NCI-H146 treated with DMSO at 0.1 percent for 48 hours (cell line): ENCODE measurements around the gene FOXB1.
A peak's percentile ranks its signal among the peaks of the same experiment; 100 is the strongest.

Experiments used
- DNase-seq: peaks from one replicate; lab custom pipeline; 2025; ENCODE audit not compliant: unreplicated experiment; lab: John Stamatoyannopoulos, UW

Gene FOXB1

DNA sequence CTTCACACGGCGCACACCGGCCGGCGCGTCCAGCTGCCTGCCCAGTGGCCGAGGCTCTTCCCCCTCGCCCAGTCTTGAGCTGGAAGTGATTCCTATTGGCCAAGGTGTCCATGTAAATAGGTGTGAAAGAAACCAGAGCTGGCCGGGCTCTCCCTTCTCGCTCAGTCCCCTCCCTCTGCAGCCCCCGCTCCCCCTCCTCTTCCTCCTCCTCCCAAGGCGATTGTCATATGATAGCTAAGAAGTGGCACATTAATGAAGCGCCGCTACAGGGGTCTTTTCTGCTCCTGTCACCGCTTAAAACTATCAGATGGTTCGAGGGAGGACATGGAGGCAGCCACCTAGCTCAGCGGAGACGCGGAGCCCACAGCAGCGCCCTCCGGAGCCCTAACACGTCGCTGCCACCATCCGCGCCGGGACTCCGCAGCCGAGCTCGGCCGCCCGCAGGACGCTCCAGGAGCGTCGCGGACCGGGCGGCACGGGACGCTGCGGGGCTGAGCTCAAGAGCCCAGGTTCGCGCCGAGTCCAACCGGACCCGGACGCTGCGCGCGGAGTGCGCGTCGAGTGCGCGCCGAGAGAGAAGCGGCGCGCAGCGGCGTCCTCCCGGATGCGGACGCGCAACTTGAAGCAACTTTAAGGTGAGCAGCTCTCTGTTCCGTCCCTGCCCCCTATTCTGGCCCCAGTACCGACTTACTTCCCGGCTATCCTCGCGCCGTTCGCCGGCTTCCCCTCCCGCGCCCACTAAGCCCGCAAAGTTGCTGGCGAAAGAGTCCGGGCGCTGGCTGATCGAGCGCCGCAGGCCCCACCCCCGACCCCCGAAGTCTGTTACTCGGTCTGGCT, at the start of gene FOXB1:
Gene FOXB1, plus strand, starts transcription at position 303 of the 837 bp plus-strand sequence. CDS start 653 bp downstream, outside the sequence.
- peak; percentile 81 for DNase-seq

DNA sequence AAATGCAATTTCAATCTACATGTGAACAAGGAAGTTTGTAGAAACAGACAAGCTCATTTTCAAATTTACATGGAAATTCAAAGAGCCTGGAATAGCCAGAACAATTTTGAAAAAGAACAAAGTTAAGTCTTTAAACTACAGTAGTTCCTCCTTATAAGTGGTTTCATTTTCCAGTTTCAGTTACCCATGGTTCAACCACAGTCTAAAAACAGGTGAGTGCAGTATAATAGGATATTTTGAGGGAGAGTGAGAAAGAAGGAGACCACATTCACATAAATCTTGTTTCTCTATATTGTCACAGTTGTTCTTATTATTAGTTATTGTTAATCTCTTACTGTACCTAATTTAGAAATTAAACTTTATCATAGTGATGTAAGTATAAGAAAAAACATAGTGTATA, 45.8 kb upstream of the FOXB1 start:
- DNase-seq = no peak

DNA sequence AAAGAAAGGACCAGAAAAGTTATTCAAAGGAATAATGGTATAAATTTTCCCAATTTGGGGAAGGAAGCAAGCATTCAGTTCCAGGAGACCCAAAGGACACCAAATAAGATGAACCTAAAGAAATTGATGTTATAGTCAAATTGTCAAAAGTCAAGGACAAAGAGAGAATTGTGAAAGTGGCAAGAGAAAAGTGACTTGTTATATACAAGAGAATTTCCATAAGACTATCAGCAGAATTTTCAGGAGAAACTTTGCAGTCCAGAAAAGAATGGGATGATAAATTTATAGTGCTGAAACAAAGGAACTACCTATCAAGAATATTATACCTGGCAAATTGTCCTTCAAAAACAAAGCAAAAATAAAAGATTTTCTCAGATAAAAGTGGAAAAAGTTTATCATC, 43.8 kb upstream of the FOXB1 start:
- no peak for DNase-seq

DNA sequence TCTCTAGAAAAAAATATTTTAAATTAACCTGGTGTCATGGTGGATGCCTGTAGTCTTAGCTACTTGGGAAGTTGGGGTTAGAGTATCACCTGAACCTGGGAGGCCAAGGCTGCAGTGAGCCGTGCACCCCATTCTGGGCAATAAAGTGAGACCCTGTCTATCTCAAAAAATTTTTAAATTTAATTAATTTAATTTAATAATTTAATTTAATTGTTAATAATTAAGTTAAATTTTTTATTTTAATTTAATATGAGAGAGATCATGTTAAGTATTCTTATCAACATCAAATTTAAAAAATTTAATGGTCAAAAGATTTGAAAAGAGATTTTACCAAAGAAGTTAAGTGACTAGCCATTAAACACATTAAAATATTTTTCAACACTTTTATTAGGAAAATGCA, 40.8 kb upstream of the FOXB1 start:
- no peak for DNase-seq

DNA sequence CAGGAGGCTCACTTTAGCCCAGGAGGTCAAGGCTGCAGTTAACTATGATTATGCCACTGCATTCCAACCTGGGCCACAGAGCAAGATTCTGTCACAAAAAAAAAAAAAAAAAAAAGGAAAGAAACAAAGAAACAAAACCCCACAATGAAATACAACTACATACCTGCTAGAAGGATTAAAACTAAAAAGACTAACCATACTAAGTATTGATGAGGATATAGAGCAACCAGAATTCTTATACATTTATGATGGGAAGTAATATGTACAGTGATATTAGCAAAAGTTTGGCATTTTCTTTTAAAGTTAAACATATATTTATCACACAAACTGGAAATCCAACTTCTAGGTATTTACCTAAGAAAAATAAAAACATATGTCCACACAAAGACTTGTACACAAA, 40.2 kb upstream of the FOXB1 start:
- no peak for DNase-seq

DNA sequence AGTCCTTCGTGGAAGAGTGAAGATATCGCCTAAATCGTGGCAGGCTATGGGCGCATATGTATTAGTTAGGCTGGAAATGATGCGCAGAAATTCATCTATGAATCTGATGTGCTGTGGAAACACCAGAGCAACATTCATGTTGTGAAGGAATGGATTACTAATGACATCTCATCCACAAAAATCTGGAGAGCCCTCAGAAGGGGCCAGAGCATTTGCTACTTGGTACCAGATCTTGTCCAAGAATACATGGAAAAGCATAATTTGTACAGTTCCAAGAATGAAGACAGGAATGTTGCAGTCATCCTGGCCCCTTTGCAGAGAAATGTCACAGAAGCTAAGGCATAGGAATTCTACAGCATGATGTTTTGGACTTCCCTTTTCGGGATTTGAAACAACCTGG, 38.4 kb upstream of the FOXB1 start:
- no peak for DNase-seq

DNA sequence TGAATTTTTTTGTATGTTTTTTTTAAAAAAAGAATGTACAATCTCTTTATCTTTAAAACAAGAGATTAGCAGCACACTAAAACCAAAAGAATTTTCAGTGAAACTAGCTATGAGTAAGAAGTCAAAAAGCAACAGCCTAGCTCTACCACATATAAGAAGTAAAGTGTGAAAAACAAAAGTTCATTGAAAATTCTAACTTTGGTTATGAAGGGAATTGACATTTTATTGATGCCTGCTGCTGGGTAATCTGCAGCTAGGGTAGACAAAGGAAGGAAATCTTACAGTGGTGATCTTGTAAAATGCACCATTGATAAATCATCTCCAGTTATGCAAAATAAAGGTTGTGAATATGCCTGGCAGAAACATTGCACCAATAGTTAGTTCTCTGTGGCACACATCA, 37.8 kb upstream of the FOXB1 start:
- DNase-seq = no peak

DNA sequence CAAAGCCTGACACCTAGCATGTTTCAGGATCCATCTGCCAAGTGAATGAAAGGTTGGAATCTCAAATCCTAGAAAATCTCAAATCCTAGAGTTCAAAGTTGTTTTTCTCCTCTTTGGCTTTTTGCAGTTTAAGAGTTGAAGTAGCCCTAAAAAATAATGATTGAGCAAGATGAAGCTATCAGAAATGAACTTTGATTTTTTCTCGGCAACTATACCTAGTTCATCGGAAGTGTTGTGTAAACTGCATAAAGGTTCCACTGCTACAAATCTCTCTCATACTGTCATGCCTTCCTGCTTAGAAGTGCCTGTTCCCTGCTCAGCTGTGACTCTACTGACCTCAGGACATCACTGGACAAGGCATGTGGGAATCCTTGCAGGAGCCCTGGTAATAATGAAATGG, 35.8 kb upstream of the FOXB1 start:
- DNase-seq = no peak

DNA sequence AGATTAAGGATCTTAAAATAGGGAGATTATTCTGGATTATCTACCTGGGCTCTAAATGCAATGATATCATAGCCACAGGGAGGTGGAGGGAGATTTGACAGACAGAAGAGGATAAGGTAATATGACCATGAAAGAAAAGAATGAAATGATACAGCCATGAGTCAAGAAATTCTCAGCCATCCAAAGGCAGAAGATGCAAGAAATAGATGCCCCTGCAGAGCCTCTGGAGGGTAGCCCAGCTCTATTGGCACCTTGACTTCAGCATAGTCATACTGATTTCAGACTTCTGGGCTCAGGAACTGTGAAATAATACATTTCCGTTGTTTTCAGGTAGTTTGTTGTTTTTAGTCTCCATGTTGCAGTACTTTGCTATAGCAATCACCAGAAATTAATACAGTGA, 31.9 kb upstream of the FOXB1 start:
- no peak for DNase-seq

DNA sequence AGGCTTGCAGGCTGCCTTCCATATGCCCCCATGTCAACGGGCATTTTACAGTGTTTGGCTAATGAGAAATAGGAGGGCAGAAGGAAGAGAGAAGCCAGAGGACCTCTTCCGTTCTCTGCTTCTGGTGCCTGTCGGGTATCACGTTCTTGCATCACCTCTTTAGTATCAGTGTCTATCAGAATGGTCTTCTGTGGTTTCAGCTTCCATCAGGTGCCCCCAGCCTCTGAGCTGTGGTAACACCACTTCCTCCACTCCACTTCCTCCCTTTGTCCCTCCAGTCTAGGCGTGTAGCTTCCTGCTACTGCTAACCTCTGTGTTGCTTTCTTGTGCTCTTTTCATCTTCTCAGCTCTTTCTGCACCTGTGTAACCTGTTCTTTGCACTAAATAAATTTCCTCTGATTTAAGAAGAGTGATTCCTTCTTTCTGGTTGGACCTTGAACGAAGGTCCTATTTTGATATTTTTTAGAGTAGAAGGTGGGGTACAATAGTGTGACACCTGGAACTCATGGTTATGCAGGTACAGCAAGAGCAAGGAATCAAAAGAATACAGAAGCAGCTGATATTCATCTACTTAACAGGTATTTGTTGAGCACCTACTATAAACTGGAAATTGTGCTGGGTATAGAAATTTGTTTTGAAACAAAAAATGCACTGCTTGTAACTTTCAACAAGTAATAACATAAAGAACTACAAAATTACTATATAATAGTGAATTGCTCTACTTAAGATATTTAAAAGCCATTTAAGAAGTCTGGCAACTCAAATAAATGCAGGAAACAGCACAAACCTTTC, 27.4 kb upstream of the FOXB1 start:
- no peak for DNase-seq

DNA sequence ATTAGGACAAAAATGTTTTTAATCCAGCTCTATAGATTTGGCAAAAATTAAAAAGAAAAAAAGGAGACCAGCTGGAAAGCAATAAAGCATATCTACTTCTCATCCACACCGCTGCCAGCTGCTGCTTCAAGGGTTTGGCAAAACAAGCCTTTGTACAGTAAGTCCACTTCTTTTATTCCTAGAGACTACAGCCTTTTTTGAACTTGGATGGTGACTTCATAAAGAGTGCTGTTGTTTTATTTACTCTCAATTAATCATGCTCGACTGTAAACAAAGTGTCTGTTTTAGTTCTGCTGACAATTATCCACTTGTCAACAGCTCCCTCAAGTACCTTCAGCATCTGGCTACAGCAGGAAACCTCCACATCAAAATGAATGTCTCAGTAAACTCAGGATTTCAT, 12.3 kb upstream of the FOXB1 start:
- DNase-seq = peak; percentile 11

DNA sequence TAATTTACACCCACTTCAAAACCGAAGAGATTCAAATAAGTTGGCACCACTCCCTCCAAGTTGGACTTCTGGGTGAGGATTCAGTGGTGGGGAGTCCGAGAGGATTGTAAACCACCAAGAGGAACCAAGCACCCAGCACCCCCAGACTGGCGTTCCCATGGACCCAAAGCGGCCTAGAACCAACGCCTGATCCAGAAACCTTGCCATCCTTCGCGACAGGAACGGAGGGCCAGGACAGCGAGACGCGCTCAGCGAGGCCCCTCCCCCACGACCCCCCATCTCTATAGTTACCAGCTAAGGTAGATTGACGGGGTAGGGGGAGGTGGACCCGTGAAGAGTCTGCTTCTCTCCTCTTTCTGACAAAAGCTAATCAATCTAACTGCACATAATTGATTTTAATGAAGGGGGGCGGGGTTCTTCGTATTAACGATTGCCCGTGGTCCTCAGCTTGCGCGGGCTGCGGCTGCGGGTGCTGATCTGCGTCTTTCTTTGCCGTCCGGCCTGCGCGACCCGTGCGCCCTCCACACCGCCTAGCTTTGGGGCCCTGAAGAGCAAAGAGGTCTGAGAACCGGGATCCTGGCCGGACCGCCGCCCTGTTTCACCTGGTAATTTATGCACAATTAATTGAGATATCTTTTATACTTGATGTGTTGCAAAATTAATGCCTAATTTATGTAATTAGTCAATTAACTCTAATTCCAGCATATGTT, 10.9 kb upstream of the FOXB1 start:
- no peak for DNase-seq

DNA sequence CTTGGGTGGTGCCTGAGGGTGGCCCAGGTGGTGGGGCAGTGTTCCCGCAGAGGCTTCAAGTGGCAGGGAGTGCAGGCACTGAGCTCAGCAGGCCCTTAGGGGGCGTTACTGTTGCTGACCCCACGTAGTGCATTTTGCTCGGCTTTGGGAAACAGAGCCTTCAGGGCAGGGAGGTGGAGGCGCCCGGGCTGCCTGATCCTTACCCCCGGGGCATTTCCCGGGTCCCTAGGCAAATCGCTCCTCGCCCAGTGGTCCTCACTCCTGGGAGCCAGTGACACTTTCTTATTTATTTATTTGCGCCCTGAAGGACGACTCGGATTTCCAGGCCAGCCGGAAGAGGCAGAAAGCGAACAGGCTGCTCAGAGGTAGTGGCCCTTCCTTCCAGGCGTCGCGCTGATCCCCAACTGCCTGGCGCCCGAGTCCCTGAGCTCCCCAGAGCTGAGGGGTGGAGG, 10.1 kb upstream of the FOXB1 start:
- no peak for DNase-seq

DNA sequence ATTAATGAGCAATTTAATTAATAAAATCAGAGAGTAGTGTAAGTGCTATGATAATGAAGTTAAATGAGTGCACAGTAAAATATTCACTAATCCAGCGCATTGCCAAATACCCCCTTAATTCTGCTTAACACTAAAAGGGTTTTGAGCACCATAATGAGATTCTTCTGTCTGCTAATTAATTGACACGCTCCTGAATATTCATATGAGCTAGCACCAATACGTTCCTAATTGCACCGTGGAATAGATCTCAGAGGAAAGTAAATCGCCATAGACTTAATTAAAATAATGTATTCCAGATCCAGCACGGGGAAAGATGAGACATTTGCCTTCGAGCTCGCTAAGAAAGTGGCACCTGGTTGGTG, 9.6 kb upstream of the FOXB1 start:
- no peak for DNase-seq

DNA sequence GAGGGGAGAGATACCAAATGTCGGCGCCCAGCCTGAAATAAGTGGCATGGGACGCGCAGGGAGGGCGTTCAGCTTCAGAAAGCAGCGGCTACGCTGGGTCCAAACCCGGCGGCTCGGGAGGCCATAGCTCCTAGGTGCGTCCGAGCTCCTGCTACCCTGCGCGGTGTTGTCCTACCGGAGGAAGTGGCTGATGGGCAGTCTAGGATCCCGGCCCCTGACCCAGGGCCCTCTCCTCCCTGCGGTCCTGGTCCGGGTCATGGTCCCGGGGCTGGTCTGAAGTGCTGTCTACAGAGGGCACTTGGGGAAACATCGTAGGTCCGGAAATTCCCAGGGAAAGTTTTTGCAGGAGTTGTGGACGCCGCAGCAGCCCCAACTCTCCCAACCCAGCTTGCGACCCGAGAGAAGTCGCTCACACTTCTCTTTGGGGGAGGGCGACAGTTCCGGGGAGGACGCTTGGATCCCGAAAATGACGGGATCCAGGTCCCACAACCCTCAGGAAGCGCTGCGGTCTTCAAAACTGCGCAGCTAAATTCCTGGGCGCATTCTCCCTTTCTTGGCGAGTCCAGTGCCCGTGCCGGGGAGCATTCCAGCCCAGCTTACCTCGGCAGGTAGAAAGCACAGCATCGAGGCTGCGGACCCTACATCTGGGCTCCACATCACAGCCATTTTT, 9.1 kb upstream of the FOXB1 start:
- no peak for DNase-seq

DNA sequence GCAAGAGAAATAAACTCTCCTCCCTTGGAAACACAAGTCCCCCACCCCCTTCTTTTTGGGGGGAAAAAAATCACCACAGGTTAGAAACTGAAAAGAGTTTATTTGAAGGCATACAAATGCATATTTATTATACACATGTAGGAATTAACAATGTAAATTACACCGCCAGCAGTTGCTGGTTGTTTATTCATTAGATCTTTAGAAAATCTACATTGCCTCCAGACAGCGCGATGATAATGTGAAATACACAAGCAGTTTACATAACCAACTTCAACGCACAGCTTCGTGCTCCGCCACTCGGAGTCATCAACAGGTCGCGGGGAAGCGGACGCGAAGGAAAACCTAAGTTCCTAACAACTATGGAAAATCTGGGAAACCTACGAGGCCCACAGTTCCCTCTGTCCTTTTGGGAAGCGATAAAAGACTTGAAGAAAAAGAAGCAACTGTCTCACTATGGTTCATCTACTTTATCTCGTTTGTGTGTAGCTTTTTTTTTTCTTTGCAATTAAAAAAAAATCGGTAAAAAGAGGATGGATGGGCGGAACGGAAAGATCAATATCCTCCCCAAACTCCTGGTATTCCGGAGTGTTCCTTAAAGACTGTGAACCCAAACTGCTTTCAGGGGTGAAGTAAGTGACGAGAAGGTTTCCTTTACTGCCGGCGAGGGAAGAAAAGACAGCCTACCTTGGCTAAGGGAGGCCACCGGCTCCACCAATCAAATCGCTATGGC, 8.4 kb upstream of the FOXB1 start:
- DNase-seq = no peak

DNA sequence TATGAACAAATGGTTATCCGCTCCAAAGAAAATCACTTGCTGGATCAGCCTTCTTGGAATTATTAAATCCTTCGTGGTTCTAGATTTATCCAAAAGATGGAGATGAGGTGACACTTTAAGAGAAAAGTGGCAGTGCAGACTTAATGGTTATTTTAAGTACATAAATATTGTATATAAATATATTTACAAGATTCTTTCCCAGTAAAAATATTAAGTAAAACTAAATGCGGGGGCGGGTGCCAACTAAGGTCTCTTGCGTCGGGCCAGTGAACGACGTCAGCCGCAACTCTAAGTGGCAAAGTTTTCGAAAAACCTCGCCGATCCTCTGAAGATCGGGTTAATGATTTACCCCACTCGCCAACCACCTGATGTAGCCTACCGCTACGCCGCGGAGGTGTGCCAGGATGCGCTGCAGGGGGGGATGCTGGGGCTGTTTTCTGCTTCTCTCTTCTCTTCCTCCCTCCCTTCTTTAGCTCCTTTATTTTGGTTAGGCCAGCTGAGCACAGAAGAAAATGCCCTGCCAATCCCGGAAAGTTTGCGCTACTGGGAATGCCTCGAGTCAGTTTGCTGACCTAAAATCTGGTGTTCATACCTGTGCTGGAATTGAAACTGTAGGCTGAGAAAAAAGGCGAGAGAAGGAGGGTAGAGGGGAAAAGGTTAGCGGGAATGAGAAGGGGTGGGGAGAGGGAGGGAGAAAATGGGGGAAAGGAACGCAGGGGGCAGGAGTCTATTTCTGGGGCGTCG, 7.6 kb upstream of the FOXB1 start:
- DNase-seq = no peak

DNA sequence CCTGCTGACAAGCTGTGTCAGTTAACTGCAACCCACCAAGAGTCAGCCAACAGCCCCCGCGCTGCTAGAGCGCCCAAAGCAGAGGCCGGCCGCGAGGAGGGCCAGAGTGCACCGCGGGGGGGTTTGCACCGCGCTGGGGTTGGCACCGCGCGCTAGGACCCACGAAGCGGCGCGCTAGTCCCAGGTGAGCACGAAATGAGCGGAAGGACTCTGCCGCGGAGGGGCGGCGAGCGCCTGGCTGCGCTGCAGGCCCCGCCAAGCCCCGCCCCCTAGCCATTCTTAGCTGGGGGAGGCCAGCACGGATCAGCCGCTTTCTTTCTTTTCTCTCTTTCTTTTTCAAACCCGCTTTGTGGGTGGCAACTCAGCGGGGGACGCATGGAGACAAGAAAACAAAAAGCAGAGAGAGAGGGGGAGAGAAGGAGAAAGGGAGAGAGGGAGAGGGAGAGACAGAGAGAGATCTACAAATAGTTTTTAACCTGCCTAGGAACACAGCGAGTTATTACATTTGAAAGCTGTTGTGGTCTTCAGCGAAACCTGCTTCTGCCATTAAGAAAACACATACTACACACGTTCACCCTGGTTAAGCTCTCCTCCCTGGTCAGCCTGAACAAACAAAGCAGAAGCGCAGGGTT, 6.9 kb upstream of the FOXB1 start:
- DNase-seq = peak; percentile 76

DNA sequence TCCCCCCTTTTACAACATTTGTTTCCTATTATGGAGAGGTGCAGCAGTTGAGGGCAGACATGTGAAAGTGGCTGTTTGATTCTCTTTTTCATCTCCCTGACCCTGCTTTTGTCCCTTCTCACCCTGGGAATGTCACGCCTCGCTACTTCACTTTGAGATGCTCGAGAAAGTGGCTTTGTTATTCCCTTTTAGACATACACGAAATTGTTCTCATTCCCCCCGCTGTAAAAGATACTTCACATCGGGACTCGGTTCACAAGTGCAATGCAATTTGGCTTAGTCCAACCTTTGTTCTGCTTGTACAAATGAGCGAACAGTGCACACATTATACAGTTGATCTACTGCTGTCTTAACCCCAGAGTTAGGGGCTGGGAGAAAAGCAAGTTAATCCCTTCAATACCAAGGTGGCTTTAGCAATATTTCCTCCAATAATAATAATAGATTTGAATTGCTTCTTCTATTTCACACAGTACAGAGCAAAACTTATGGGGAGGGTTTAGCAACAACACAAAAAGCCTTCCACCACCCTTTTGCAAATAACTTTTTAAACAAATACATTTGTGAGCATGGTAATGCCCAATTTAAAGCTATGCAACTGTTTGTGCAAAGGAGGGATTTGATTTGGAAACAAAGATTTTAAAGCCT, 5.7 kb upstream of the FOXB1 start:
- DNase-seq = peak; percentile 48
